HepG2 (cell line): ENCODE results near the gene L3MBTL4. TPM values are rescaled to one million over a fixed set of nuclear protein-coding genes. Genes with fewer than 3 reads are reported as not detected.
A peak's percentile ranks its signal among the peaks of the same experiment; 100 is the strongest.

Experiments used
- CBFB ChIP-seq: sonication (generic); formaldehyde crosslinking; IDR thresholded peaks from 2 replicates; pipeline ENCODE4 v1.4.0; 2020; ENCODE audit warnings: missing genetic modification reagents
- ERF ChIP-seq: IDR thresholded peaks from 2 replicates; pipeline ENCODE4 v1.6.1; 2018; ENCODE audit warnings: missing biosample characterization, missing genetic modification reagents
- ETV5 ChIP-seq: IDR thresholded peaks from 2 replicates; pipeline ENCODE4 v1.6.1; 2018; ENCODE audit warnings: missing biosample characterization, missing genetic modification reagents, inconsistent platforms, borderline replicate concordance
- IKZF1 ChIP-seq: fragments of 450-650 bp; IDR thresholded peaks from 2 replicates; pipeline ENCODE4 v1.7.1; 2016
- MBD4 ChIP-seq: IDR thresholded peaks from 2 replicates; pipeline ENCODE4 v1.6.1; 2012; ENCODE audit warnings: low read length, inconsistent platforms, borderline replicate concordance
- MED13 ChIP-seq: sonication (generic); formaldehyde crosslinking; IDR thresholded peaks from 2 replicates; pipeline ENCODE4 v1.5.0; 2020; ENCODE audit warnings: missing genetic modification reagents
- NCOA1 ChIP-seq: sonication (generic); formaldehyde crosslinking; IDR thresholded peaks from 2 replicates; pipeline ENCODE4 v1.9.0; 2021; ENCODE audit warnings: missing genetic modification reagents
- NFRKB ChIP-seq: fragments of 450-650 bp; IDR thresholded peaks from 2 replicates; pipeline ENCODE4 v1.6.1; 2017
- NR3C1 ChIP-seq: sonication (generic); formaldehyde crosslinking; IDR thresholded peaks from 2 replicates; pipeline ENCODE4 v1.4.0; 2020; ENCODE audit warnings: missing genetic modification reagents
- RXRB ChIP-seq: IDR thresholded peaks from 2 replicates; pipeline ENCODE4 v1.6.1; 2016; ENCODE audit warnings: borderline replicate concordance, missing genetic modification reagents, missing compliant biosample characterization
- SOX6 ChIP-seq, 2 experiments: fragments of 450-650 bp in 1 of 2; sonication (generic) in 1 of 2; formaldehyde crosslinking in 1 of 2; IDR thresholded peaks; 2 replicates each; pipeline versions ENCODE4 v1.4.0 to v1.6.1; 2017 to 2020; ENCODE audit warnings: antibody characterized with exemption in 1 of 2, mild to moderate bottlenecking in 1 of 2, missing genetic modification reagents in 1 of 2
- ZBTB20 ChIP-seq: sonication (generic); formaldehyde crosslinking; IDR thresholded peaks from 2 replicates; pipeline ENCODE4 v1.8.1; 2023; ENCODE audit warnings: missing genetic modification reagents, low read depth, mild to moderate bottlenecking, borderline replicate concordance
- ZBTB21 ChIP-seq: sonication (generic); formaldehyde crosslinking; IDR thresholded peaks from 2 replicates; pipeline ENCODE4 v1.4.0; 2020; ENCODE audit warnings: missing genetic modification reagents
- ZFP90 ChIP-seq: sonication (generic); formaldehyde crosslinking; IDR thresholded peaks from 2 replicates; pipeline ENCODE4 v1.8.0; 2022; ENCODE audit warnings: missing genetic modification reagents, mild to moderate bottlenecking, inconsistent platforms, borderline replicate concordance
- ZNF232 ChIP-seq: sonication (generic); formaldehyde crosslinking; IDR thresholded peaks from 2 replicates; pipeline ENCODE4 v1.4.0; 2020; ENCODE audit warnings: missing genetic modification reagents, borderline replicate concordance
- ZNF382 ChIP-seq: sonication (generic); formaldehyde crosslinking; IDR thresholded peaks from 2 replicates; pipeline ENCODE4 v1.5.0; 2020; ENCODE audit warnings: missing genetic modification reagents, mild to moderate bottlenecking, borderline replicate concordance
- ZNF431 ChIP-seq: sonication (generic); formaldehyde crosslinking; IDR thresholded peaks from 2 replicates; pipeline ENCODE4 v1.9.0; 2022; ENCODE audit warnings: missing genetic modification reagents, low read depth, mild to moderate bottlenecking, borderline replicate concordance
- ZNF501 ChIP-seq: sonication (generic); formaldehyde crosslinking; IDR thresholded peaks from 2 replicates; pipeline ENCODE4 v1.5.1; 2020; ENCODE audit warnings: mild to moderate bottlenecking, moderate library complexity, missing genetic modification reagents
- ZNF703 ChIP-seq: sonication (generic); formaldehyde crosslinking; IDR thresholded peaks from 2 replicates; pipeline ENCODE4 v1.5.1; 2020; ENCODE audit warnings: missing genetic modification reagents, mild to moderate bottlenecking, moderate library complexity, borderline replicate concordance
- polyA plus RNA-seq, 8 experiments: library from polyadenylated mRNA; depleted of rRNA in 3 of 8; stranded (reverse) in 7 of 8; unstranded in 1 of 8; fragments of >200 nt; fragmentation: Illumina TruSeq in 4 of 8; extraction: Trizol in 4 of 8; gene quantifications; 2 replicates each; pipeline versions ENCODE4 v1.2.1 to v1.2.3, GENCODE V29; 2011 to 2016; ENCODE audit warnings: low read depth in 4 of 8, missing spikeins in 1 of 8, mixed read lengths in 1 of 8; ENCODE audit not compliant: insufficient read depth in 1 of 8
- total RNA-seq, 5 experiments: library from RNA; depleted of rRNA; stranded (reverse); fragments of >200 nt; fragmentation: Illumina TruSeq; extraction: Trizol; gene quantifications; 2 replicates each; pipeline ENCODE4 v1.2.3, GENCODE V29; 2016; ENCODE audit warnings: low read depth in 1 of 5
- TF ChIP-seq, protein P1 (sequence below): sonication (generic); formaldehyde crosslinking; IDR thresholded peaks from 2 replicates; pipeline ENCODE4 v1.5.0; 2020; ENCODE audit warnings: mild to moderate bottlenecking, missing genetic modification reagents
- TF ChIP-seq, protein P2 (sequence below): IDR thresholded peaks from 2 replicates; pipeline ENCODE4 v1.6.1; 2016; ENCODE audit warnings: missing biosample characterization, missing genetic modification reagents, low read depth
- TF ChIP-seq, protein P3 (sequence below): sonication (generic); formaldehyde crosslinking; IDR thresholded peaks from 2 replicates; pipeline ENCODE4 v1.5.0; 2020; ENCODE audit warnings: missing genetic modification reagents
- TF ChIP-seq, protein P4 (sequence below): sonication (generic); formaldehyde crosslinking; IDR thresholded peaks from 2 replicates; pipeline ENCODE4 v1.8.0; 2022; ENCODE audit warnings: missing genetic modification reagents, mild to moderate bottlenecking, inconsistent platforms, borderline replicate concordance

Gene L3MBTL4
- total and polyA plus RNA-seq, 2 of the 13 experiments (the other 11 are each of a cell fraction or from before 2014, with no cell fraction given) = 10.8 to 13.3 TPM

DNA sequence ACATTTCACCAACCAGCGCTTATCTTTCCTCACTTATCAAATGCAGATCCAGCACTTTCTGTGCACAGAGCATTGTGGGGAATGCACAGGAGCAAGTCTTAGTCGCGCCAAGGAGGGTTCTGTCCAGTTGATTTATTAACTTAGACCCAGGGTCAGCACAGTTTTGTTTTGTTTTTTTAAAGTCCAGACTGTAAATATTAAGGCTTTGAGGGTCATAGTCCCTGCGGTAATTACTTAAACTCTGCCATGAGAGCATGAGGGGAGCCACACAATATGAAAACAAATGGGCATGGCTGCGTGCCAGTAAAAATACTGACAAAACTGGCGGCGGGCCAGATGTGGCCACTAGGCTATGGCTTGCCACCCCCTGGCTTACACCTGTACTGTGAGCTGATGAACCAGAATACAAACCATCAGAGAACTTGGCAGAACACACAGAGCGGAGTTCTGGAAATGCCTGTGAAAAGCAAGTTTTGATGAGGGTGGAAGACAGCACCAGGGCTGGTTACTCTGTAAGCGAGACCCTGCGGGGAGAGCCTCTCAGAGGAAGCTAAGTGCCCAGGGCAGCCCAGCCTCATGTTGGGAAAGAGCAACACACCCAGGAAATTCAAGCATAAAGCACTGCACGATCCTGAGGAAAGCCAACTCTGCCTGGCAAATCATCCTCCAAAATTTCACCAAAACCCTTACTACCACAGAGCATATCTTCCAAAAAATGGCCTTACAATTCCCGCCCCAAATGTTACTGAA, 43.6 kb downstream of the L3MBTL4 start (continued):
- TF ChIP-seq ZBTB20 (CRISPR knock-in tag) (no peak), ERF (CRISPR knock-in tag) (no peak), MED13 (CRISPR knock-in tag) (no peak), NFRKB (no peak), ZFP90 (CRISPR knock-in tag) (0 out of 2 replicates have a peak, but pooled peaks have one; percentile 33), IKZF1 (no peak), NR3C1 (CRISPR knock-in tag) (no peak), ZBTB21 (CRISPR knock-in tag) (no peak), CBFB (CRISPR knock-in tag) (no peak), NCOA1 (CRISPR knock-in tag) (0 out of 2 replicates have a peak, but pooled peaks have one; percentile 36), ZNF703 (no peak), ZNF431 (no peak), RXRB (CRISPR knock-in tag) (peak; percentile 90; the same call in 1 of the 2 replicates), MBD4 (0 out of 2 replicates have a peak, but pooled peaks have one; percentile 32), ZNF501 (peak; percentile 85), ZNF382 (no peak), SOX6 (IDR thresholded peaks at IDR 0.05) (no peak), SOX6 (CRISPR knock-in tag; IDR thresholded peaks at IDR 0.05) (peak; percentile 95), ETV5 (peak; percentile 46; the same call in 1 of the 2 replicates), ZNF232 (CRISPR knock-in tag) (no peak)
- TF ChIP-seq, protein P1, sequence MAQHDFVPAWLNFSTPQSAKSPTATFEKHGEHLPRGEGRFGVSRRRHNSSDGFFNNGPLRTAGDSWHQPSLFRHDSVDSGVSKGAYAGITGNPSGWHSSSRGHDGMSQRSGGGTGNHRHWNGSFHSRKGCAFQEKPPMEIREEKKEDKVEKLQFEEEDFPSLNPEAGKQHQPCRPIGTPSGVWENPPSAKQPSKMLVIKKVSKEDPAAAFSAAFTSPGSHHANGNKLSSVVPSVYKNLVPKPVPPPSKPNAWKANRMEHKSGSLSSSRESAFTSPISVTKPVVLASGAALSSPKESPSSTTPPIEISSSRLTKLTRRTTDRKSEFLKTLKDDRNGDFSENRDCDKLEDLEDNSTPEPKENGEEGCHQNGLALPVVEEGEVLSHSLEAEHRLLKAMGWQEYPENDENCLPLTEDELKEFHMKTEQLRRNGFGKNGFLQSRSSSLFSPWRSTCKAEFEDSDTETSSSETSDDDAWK (CRISPR knock-in tag) = no peak
- TF ChIP-seq, protein P2, sequence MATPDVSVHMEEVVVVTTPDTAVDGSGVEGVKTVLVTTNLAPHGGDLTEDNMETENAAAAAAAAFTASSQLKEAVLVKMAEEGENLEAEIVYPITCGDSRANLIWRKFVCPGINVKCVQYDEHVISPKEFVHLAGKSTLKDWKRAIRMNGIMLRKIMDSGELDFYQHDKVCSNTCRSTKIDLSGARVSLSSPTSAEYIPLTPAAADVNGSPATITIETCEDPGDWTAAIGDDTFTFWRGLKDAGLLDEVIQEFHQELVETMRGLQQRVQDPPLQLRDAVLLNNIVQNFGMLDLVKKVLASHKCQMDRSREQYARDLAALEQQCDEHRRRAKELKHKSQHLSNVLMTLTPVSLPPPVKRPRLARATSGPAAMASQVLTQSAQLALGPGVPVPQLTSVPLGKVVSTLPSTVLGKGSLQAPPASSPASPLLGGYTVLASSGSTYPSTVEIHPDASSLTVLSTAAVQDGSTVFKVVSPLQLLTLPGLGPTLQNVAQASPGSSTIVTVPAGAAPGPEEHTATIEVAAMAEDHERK = no peak
- TF ChIP-seq, protein P3, sequence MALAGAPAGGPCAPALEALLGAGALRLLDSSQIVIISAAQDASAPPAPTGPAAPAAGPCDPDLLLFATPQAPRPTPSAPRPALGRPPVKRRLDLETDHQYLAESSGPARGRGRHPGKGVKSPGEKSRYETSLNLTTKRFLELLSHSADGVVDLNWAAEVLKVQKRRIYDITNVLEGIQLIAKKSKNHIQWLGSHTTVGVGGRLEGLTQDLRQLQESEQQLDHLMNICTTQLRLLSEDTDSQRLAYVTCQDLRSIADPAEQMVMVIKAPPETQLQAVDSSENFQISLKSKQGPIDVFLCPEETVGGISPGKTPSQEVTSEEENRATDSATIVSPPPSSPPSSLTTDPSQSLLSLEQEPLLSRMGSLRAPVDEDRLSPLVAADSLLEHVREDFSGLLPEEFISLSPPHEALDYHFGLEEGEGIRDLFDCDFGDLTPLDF (CRISPR knock-in tag) = no peak
- TF ChIP-seq, protein P4, sequence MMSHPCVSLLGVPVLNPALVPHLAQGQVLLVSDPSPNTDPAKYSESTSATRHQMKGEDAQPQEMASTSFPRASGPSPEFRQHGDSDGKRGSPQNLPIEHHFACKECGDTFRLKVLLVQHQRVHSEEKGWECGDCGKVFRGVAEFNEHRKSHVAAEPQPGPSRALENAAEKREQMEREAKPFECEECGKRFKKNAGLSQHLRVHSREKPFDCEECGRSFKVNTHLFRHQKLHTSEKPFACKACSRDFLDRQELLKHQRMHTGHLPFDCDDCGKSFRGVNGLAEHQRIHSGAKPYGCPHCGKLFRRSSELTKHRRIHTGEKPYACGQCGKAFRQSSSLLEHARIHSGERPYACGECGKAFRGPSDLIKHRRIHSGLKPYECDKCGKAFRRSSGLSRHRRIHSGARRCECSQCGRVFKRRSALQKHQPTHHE = no peak
- TF ChIP-seq, all 625 proteins: peak for 151
